Embryonic facial prominence (tissue), 1 donor: Measurements from ENCODE around the gene TMEM108.

Source experiments
- DNase-seq: peaks from one replicate; pipeline ENCODE4 v3.0.0-alpha.2; 2016; ENCODE audit errors: extremely low spot score

TMEM108 gene

DNA sequence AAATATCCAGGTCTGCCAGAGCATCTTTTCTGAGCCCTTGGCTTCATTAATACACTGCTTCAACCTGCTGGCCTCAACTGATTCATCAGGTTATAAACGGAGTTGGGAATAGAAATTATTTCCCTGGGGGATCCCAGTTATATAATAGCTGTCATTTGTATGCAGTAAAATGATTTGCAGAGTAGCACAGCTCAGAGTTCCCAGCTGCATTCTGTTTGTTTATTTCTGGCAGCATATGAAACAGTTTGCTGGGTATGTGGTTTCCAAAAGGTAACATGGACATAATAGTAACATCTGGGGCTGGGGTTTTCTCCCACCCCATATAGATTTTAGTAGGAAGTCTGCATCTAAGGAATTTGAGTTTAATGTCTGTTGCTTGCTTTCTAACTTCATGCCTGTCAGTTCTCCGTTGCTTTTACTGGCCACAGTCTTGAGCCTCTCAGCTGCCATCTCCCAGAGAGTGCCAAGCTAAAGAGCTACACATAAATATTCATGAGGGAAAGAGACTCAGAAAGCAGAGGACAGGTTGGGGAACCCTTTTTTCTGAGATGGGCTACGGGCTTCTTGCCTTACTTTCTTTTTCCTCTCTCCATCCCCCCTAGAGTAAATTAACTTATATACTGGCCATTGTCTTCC lies 124.6 kb downstream of the TMEM108 start:
- DNase-seq: no peak

DNA sequence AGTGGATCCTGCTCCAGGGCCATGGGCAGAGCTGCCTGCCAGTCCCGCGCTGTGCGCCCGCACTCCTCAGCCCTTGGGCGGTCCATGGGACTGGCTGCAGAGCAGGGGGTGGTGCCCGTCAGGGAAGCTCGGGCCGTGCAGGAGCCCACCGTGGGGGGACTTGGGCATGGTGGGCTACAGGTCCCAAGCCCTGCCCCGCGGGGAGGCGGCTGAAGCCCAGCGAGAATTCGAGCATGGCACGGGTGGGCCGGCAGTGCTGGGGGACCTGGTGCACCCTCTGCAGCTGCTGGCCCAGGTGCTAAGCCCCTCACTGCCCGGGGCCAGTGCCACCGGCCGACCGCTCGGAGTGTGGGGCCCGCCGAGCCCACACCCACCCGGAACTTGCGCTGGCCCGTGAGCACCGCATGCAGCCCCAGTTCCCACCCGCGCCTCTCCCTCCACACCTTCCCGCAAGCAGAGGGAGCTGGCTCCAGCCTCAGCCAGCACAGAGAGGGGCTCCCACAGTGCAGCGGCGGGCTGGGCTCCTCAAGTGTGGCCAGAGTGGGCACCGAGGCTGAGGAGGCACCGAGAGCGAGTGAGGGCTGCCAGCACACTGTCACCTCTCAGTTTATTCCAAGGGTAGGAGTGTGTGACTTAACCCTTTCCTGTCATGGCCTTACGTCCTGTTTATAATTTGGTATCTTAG lies 129.3 kb downstream of the TMEM108 start:
- DNase-seq: no peak

DNA sequence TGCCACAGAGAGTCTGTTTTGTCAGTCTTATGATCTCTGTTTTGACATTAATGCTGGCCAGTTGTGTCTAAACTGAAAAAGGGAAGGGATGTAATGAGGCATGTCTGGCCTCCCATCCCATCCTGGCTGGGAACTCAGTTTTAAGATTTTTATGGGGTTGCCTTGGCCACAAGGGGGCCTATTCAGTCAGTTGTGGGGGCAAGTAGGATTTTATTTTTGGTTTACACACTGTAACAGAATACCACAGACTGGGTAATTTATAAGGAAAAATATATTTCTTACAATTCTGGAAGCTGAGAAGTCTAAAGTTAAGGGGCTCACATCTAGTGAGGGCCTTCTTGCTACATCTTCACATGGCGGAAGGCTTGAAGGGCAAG lies 129.8 kb downstream of the TMEM108 start:
- no peak for DNase-seq

DNA sequence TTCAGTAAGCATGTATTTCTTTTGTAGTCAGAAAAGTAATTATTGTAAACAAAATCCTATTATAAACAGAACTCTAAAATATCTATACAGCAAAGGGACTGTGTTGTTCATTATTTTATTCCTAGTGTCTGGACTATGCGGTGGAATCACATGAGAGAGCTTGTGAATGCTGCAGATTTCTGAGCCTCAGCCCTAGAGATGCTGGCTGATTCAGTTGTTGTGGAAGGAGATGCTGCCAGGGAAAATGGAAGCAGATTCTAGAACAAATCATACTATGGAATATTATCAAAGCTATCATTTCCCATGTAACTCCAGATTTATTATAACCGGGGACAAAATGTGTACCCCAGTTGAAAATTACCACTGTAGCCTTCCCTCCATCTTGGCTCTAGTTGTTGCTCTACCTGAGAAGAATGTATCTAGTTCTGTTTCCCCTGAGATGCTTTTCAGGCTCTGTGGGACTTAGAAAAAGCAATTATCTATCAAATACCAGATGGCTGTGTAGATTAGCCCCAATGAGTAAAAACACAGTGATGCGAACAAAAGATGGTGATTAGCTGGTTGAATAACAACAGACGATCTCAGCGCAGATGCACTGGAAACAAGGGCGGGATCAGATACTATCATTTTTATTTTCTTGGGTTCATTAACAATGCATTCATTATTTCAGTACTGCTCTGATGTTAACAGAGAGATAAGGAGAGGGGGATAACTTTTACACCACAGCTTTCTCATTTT lies 131.3 kb downstream of the TMEM108 start:
- DNase-seq: no peak

DNA sequence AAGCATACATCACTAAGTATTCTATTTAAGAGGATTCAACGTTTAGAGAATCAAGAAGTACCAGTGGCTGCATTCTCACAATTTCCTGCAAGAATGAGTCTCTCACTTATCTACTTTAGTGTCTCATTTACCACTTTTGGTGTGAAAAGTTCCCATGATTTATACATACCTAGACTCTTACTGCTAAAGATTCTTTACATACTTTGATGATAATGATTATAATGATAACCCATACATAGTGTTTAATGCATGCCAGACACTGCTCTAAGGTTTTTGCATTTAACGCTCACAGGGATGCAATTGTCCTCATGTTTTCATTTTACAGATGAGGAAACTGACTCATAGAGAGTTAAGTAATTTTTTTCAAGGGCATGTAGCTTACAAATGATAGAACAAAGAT lies 133.6 kb downstream of the TMEM108 start:
- DNase-seq: no peak

DNA sequence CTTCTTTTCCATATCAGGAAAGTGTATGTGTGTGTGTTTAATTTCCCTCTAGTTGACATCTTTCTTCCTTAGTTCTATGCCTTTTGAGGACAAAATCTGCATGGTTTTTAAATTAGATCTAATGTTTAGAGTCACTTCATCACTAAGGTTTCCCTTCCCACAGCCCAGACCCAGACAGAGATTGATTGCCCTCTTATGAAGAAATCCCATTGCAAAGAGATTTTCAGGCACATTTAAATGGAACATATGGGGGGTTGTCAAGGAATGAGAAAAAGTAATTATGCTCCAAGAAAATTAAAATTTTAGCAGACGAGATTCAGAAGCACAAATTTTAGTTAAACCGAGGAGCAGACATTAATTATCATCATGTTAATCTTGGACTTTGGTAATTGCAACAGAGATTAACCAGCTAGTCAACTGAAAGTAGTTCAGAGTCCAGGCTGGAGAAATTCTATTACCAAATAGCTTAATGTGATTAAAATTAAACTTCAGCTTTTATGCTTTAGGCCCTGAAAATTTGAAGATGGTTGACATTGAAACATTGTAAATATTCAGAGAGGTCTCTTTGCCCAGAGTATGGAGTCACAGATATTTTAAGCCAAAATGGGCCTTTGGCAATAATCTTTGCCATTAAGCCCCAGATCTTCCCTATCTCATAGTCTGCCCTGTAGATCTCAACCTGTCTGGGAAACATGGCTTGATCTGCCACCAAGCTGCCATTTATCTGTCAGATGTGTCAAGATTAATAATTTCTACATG lies 143.4 kb downstream of the TMEM108 start:
- DNase-seq: no peak

DNA sequence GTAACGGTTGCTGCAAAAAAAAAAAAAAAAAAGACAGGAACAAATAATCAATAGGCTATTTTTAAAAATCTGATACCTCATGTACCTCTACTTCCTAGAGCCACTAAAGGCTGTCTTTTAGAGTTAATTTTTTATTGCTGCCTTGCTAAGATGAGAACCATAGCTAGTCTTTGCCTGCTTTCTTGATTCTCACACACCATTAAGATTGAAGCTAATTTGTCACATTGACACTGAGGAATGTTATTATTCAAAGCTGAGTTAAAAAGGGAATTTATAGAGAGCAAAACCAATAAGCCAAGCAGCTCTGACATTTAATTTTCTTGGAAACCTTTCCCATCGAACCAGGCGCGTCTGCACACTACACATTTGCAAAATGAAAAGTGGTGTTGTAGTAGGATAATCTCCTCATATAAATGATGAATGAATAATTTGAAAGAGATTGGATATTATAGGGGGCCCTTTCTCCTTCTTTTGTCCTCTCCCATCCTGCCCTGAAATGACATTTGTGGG lies 149.7 kb downstream of the TMEM108 start:
- DNase-seq: no peak

DNA sequence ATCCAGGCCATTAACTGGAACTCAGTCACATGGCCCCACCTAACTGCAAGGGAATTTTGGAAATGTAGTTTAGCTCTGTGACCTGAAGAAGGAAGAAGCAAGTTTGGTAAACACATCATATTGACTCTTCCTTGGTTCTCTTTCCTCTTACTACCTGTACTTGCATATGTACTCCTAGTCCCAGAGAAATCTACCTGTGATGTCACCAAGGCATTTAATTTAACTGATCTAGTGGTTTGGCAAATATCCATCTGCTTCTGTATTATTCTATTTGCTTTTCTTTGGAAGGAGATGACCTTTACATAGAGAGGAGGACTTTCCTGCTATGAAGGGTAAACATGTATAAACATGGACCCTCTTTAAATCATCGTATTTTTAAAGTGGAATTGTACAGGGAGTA lies 150.8 kb downstream of the TMEM108 start:
- no peak for DNase-seq

DNA sequence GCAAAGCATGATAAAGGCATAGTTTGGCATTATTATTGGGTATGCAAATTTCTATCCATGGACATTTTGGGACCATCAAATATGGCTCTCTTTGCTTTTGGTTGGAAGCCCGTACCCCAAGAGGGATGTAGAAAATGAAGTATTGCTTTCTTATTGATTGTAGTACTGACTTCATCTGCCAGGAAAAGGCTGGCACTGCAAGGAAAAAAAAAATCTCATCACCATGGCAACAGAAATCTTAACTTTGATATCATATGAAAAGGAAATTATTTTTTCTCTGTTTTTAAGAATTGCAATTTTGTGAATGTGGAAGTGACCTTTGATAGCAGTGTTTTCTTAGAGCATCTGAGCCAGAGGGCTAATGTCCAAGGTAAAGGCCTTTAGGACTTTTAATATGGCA lies 151.7 kb downstream of the TMEM108 start:
- no peak for DNase-seq

DNA sequence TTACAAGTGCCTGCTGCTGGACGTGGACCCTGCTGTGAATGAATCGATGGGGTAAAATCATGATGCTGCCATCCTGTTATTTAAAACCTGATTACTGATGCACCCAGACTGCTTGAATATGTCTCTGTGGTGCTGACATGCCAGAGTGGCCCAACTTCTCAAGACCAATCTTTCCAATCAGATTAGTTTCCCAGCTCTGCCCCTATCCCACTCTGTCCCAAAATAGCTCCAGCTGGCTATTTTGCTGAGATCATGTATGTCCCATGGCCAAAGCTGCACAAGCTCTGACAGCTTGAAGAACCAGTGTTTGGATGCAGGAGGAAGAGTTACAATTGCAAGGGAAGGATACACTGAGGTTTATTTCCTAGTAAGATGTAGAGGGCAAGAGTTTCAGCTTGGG lies 153.6 kb downstream of the TMEM108 start:
- no peak for DNase-seq

DNA sequence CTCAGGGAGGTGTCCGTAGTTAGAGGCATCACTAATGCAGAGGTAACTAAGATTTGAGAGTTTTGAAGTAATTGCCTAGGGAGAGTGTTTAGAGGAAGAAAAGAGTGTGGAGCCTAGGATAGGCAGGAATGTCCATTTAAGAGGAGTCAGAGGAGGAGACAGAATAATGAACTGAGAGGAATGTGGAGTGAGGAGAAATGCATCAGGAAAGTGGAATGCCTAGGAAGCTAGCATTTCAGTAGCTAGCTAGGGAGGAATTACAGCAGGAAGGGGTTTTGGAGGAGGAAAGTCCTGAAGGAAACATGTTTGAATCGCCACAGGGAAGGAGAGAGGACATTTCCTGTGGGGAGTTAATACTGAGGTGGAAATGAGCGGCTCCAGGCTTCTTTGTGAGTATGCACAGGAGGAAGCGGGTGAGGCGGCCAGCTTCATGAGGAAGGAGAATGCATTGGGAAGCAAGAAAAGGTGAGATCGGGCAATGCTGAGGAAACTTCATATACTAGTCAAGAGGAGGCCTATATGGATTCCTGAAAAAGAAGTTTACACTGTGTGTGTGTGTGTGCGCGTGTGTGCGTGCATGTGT lies 154.3 kb downstream of the TMEM108 start:
- DNase-seq: no peak

DNA sequence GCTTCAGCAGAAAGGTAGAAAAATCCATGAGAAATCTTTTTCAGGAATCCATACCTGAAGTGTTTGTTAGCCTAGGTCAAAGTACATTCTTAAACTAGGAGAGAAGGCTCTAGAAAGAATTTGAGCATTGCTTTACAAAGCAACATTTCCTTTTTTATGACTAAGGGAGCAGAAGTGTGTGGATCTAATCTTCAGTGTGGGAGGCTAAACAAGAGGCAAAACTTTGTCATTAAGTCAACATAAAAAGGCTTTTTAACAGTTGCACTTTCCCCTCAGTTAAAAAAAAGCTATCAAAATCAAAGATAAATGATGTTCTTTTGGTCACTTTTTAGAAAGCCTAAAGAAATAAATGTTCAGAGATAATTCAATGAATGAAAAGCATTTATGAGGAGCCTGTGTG lies 154.8 kb downstream of the TMEM108 start:
- no peak for DNase-seq

DNA sequence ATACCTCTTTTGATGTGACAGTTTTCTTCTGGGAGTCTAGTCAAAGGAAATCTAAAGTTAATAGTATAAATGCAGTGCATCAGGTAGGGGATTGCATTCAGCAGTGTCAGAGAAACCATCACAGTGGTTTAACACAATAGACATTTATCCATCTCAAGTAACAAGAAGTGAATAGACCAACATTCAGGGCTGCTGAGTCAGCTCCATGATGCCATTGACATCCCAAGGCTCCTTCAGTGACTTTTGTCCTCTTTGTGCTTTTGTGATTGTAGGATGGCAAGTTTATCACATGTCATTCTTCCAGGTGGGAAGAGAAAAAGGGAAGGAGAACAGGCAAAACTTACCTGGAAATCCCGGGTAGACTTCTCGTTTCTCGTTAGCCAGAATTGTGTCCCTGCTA lies 158.3 kb downstream of the TMEM108 start:
- DNase-seq: no peak

DNA sequence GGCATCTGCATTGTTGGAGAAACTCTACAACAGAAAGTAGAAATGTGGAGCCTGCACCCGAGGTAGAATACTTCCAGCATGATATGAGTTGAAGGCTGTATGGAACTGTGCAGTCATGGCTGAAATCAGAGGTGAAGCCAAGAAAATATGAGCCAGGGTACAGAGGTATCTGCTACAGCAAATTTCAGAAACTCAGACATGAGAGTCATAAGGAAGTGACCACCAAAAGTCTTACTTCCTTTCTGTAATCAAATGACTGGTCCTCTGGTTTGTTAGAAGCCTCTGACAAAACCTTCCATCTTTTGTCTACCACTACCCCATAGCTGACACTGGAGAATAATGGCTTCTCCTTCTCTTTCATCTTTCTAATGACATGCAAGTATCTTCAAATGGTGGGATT lies 159.4 kb downstream of the TMEM108 start:
- DNase-seq: no peak

DNA sequence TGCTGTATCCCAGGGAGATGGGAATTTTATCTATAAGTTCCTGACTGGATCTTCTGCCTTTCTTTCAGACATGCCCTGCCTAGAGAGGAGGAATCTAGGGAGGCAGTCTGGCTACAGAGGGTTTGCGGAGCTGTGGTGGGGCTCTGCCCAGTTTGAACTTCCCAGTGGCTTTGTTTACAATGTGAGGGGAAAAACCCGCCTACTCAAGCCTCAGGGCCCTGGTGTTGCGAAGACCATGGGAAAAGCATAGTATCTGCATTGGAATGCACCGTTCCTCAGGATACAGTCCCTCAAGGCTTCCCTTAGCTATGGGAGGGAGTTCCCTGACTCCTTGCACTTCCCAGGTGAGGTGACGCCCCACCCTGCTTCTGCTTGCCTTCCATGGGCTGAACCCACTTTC lies 168.7 kb downstream of the TMEM108 start:
- no peak for DNase-seq

DNA sequence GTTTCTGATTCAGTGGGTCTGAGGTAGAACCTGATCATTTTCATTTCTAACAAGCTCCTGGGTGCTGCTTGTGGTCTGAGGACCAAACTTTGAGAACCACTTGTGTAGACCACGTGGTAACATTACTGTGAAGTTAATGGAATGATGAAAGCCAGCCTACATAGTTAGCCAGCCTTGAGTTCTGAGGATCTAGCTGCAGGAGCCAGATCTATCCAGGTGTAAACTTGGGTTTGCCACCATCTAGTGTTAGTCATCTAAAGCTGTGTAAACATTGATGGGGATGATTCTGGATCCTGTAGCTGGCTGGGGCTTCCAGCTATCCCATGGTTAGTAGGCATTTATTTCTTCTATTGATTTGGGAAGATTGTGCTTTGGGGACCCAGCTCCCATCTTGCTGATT lies 170.0 kb downstream of the TMEM108 start:
- DNase-seq: no peak

DNA sequence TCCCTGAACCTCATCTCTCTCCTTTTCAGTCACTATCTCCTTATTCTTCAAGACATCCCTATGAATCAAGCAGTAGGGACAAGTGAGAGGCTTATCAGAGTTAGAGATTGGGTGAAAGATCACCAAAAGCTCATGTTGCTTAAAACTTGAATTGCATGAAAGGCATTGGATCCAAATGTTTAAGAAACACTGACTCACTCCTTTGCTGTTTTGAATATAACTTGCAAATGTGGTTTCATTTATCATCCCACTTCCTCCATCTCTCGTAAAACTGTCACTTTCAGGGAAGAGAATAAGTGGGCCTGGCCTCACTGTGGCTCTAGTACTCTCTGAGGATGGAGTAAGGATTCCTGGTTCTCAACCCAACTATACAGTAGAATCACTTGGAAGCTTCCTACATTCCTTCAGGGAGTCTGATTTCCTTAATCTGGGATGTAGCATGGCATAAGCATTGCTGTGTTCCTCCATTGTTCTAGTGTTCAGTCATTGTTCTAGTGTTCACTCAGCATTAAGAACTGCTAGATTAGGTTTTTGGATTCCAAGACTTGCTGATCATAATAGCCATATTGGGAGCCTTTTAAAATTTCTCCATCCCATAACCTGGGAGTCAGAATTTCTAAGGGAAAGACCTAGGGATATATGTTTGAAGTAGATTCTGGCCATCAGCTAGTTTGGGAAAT lies 171.8 kb downstream of the TMEM108 start:
- DNase-seq: no peak

DNA sequence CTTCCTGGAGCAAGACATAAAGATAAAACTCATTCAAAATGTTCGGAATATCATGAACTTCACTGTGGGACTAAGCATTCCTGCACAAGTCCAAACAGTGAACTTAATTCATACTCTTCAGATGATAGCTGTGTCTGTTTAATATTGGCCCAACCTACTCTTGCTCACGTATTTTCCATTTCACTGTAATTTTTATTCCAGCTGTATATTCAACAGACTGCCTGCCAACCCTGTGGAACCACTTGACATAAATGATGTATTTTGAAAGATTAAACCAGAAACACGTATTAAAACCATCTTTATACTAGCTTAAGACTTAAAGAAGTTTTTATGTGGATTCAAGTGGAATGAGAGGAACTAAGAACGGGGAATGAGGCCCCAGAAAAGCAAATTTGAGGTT lies 172.5 kb downstream of the TMEM108 start:
- no peak for DNase-seq

DNA sequence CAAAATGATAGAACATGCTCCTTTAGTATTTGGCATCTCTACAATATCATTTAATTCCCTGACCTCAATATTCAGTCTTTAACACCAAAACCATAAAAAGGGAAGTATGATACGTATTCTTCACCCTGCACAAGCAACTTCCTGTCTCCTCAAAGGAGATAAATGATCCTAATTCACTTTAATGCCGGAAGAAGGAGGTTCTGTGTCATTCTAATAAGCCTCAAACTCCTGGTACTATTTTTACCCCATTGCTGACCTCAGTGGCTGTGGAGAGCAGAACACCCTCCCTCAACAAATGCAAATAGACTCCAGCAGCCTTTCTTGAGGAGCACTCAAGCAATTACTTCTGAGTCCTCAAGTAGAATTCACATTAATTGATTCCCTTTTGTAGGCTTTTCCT lies 173.3 kb downstream of the TMEM108 start:
- no peak for DNase-seq

DNA sequence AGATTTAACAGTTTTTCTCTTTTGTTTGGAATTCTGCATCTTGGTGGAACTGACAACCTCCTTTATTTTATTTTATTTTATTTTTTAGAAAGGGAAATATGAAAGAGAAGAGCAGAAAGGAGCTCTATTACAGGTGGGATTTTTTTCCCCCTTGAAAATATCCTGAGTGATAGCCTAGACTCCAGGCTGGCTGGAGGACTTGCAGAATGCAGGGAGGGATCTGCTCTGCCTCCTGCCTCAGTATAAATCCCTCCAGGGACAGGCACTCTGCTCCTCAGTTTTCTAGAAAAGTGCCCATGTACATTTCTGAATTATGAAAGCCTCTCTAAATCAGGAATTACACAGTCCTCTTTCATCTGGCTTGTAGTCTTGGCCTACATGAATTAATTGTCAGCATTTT lies 173.7 kb downstream of the TMEM108 start:
- DNase-seq: no peak

DNA sequence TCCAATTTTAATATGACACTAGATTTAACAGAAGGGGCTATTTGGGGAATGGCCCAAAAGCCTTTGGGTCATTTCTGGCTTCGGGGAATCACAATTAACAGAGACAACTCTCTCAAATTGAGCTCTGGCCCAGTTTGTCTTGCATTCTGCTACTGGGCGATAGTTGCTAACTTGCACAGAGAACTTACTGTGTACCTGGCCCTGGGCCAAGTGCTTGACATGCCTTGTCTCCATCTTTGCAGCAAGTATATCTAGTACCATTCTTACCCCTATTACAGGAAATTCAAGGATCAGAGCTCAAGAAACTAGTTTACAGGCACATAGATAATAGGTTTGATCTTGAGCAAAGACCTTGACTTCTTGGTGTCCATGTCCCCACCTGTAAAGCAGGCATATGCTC lies 175.7 kb downstream of the TMEM108 start:
- no peak for DNase-seq
